HUES48 (cell line): ENCODE measurements around the gene BCDIN3D.

Experiments
- H3K27ac ChIP-seq: one replicate; pipeline ENCODE4 v1.7.0; 2013; ENCODE audit warnings: low read depth, low read length, inconsistent platforms
- H3K27me3 ChIP-seq: 2 replicates; pipeline ENCODE4 v1.6.1; 2013; ENCODE audit warnings: mild to moderate bottlenecking, low read length; ENCODE audit not compliant: control insufficient read depth, insufficient read depth
- H3K36me3 ChIP-seq: 2 replicates; pipeline ENCODE4 v1.6.1; 2013; ENCODE audit warnings: low read length; ENCODE audit not compliant: control insufficient read depth, insufficient read depth
- H3K4me1 ChIP-seq: 2 replicates; pipeline ENCODE4 v1.6.1; 2013; ENCODE audit warnings: mild to moderate bottlenecking, low read length; ENCODE audit not compliant: control insufficient read depth, insufficient read depth
- H3K4me3 ChIP-seq: 2 replicates; pipeline ENCODE4 v1.5.1; 2013; ENCODE audit warnings: mild to moderate bottlenecking, low read depth, low read length
- H3K9ac ChIP-seq: 2 replicates; pipeline ENCODE4 v1.6.1; 2013; ENCODE audit warnings: mild to moderate bottlenecking, low read depth, low read length, moderate library complexity
- H3K9me3 ChIP-seq: 2 replicates; pipeline ENCODE4 v1.6.1; 2013; ENCODE audit warnings: low read length; ENCODE audit not compliant: control insufficient read depth, insufficient read depth

BCDIN3D gene

GRCh38 chr12:49803693-49804450 is 39.0 kb downstream of the BCDIN3D start:
- H3K9me3 ChIP-seq: no peaks in the 10 kb centered on the region
- H3K36me3 ChIP-seq: peaks cover 53% of the 10 kb centered on the region
- no peak overlapping the region for H3K27ac ChIP-seq
- H3K9ac ChIP-seq: no peak overlapping the region
- H3K4me1 ChIP-seq: peaks cover 7% of the 10 kb centered on the region
- no peaks in the 10 kb centered on the region for H3K27me3 ChIP-seq
- no peak overlapping the region for H3K4me3 ChIP-seq

- H3K4me3 ChIP-seq: no peak overlapping the region
- H3K27ac ChIP-seq: no peak overlapping the region
- H3K27me3 ChIP-seq: no peaks in the 10 kb centered on the region
- H3K9ac ChIP-seq: no peak overlapping the region
- H3K9me3 ChIP-seq: no peaks in the 10 kb centered on the region
- no peaks in the 10 kb centered on the region for H3K4me1 ChIP-seq
- H3K36me3 ChIP-seq: peaks cover 77% of the 10 kb centered on the region
Observed at GRCh38 chr12:49801141-49802063, 41.5 kb downstream of the BCDIN3D start.

GRCh38 chr12:49800421-49801140 is 42.3 kb downstream of the BCDIN3D start:
- Histone ChIP-seq H3K9ac (no peak overlapping the region), H3K4me3 (no peak overlapping the region), H3K27ac (no peak overlapping the region), H3K36me3 (peaks cover 76% of the 10 kb centered on the region), H3K27me3 (no peaks in the 10 kb centered on the region), H3K4me1 (no peaks in the 10 kb centered on the region), H3K9me3 (no peaks in the 10 kb centered on the region)

- Histone ChIP-seq H3K27ac (no peak overlapping the region), H3K9ac (no peak overlapping the region), H3K4me3 (no peak overlapping the region), H3K9me3 (no peaks in the 10 kb centered on the region), H3K4me1 (no peaks in the 10 kb centered on the region), H3K27me3 (no peaks in the 10 kb centered on the region), H3K36me3 (peaks cover 61% of the 10 kb centered on the region)
Observed at GRCh38 chr12:49798934-49799333, 44.0 kb downstream of the BCDIN3D start.

GRCh38 chr12:49798248-49798647 is 44.7 kb downstream of the BCDIN3D start:
- Histone ChIP-seq H3K4me1 (no peaks in the 10 kb centered on the region), H3K9me3 (no peaks in the 10 kb centered on the region), H3K27ac (no peak overlapping the region), H3K9ac (no peak overlapping the region), H3K36me3 (peaks cover 57% of the 10 kb centered on the region), H3K27me3 (no peaks in the 10 kb centered on the region), H3K4me3 (no peak overlapping the region)

- H3K27me3 ChIP-seq: no peaks in the 10 kb centered on the region
- H3K4me1 ChIP-seq: no peaks in the 10 kb centered on the region
- no peaks in the 10 kb centered on the region for H3K9me3 ChIP-seq
- no peak overlapping the region for H3K4me3 ChIP-seq
- peaks cover 49% of the 10 kb centered on the region for H3K36me3 ChIP-seq
- no peak overlapping the region for H3K27ac ChIP-seq
- H3K9ac ChIP-seq: no peak overlapping the region
Observed at GRCh38 chr12:49797449-49797776, 45.5 kb downstream of the BCDIN3D start.

- Histone ChIP-seq H3K9ac (no peak overlapping the region), H3K4me1 (no peaks in the 10 kb centered on the region), H3K9me3 (no peaks in the 10 kb centered on the region), H3K27ac (no peak overlapping the region), H3K4me3 (no peak overlapping the region), H3K27me3 (no peaks in the 10 kb centered on the region), H3K36me3 (peaks cover 46% of the 10 kb centered on the region)
Observed at GRCh38 chr12:49796606-49797448, 46.1 kb downstream of the BCDIN3D start.

GRCh38 chr12:49796155-49796554 is 46.8 kb downstream of the BCDIN3D start:
- peaks cover 40% of the 10 kb centered on the region for H3K36me3 ChIP-seq
- H3K27ac ChIP-seq: no peak overlapping the region
- no peak overlapping the region for H3K9ac ChIP-seq

GRCh38 chr12:49795654-49796105 is 47.2 kb downstream of the BCDIN3D start:
- no peaks in the 10 kb centered on the region for H3K9me3 ChIP-seq
- H3K27ac ChIP-seq: no peak overlapping the region
- no peaks in the 10 kb centered on the region for H3K4me1 ChIP-seq
- H3K36me3 ChIP-seq: peaks cover 35% of the 10 kb centered on the region
- H3K9ac ChIP-seq: no peak overlapping the region
- no peaks in the 10 kb centered on the region for H3K27me3 ChIP-seq
- H3K4me3 ChIP-seq: no peak overlapping the region

More at GRCh38 chr12:49796155-49796554, 46.8 kb downstream of the BCDIN3D start:
- Histone ChIP-seq H3K4me3 (no peak overlapping the region), H3K9me3 (no peaks in the 10 kb centered on the region), H3K4me1 (no peaks in the 10 kb centered on the region), H3K27me3 (no peaks in the 10 kb centered on the region)
